Loucy (cell line): ENCODE data around the gene ARHGAP28.

Source experiments
- EZH2phosphoT487 ChIP-seq: fragments of 200-600 bp; IDR thresholded peaks from 2 replicates; pipeline ENCODE4 v1.6.1; 2018; ENCODE audit warnings: antibody characterized with exemption, mild to moderate bottlenecking, moderate library complexity, borderline replicate concordance
- TF ChIP-seq, protein P1 (sequence below): fragments of 200-600 bp; sonication (generic); conservative IDR thresholded peaks from 2 replicates; pipeline ENCODE4 v1.5.1; 2014; ENCODE audit warnings: mild to moderate bottlenecking, antibody characterized with exemption, low read length

DNA sequence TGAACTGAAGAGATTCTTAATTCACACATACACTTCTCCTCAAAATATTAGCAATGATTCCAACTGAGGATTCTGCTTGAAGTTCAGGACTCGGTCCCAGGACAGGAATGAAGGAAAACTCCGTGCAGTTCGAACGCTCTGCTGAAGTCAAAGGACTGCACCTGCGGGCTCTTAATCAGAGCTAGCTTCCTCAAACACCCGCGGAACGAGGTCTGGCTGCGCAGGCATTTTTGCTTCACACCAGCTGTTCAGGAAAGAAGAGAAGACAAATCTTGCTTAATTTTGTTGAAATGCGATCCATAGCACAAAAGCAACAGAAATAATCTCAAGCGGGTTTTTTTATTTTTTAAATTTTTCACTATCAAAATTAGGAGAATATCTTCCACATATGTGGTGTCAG is 212.5 kb downstream of the ARHGAP28 start:
- TF ChIP-seq, protein P1, sequence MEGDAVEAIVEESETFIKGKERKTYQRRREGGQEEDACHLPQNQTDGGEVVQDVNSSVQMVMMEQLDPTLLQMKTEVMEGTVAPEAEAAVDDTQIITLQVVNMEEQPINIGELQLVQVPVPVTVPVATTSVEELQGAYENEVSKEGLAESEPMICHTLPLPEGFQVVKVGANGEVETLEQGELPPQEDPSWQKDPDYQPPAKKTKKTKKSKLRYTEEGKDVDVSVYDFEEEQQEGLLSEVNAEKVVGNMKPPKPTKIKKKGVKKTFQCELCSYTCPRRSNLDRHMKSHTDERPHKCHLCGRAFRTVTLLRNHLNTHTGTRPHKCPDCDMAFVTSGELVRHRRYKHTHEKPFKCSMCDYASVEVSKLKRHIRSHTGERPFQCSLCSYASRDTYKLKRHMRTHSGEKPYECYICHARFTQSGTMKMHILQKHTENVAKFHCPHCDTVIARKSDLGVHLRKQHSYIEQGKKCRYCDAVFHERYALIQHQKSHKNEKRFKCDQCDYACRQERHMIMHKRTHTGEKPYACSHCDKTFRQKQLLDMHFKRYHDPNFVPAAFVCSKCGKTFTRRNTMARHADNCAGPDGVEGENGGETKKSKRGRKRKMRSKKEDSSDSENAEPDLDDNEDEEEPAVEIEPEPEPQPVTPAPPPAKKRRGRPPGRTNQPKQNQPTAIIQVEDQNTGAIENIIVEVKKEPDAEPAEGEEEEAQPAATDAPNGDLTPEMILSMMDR: no peak
- TF ChIP-seq EZH2phosphoT487: no peak
